Astrocyte of the cerebellum (primary cell): ENCODE results near the gene CEACAM6.

Experiments
- DNase-seq: peaks from one replicate; pipeline ENCODE4 v3.0.0-alpha.2; 2011; ENCODE audit warnings: low read depth
- H3K4me3 ChIP-seq: 2 replicates; pipeline ENCODE4 v1.5.1; 2011; ENCODE audit warnings: mild to moderate bottlenecking, low read depth, low read length, moderate library complexity
- CTCF ChIP-seq: IDR thresholded peaks from 2 replicates; pipeline ENCODE4 v1.5.1; 2012; ENCODE audit warnings: low read length, low read depth, moderate library complexity, mild to moderate bottlenecking; ENCODE audit errors: missing control alignments
- in situ Hi-C: cut with HindIII; loops from 2 replicates; pipeline ENCODE4 v1.10.0; 2017; ENCODE audit warnings: low sequenced_read_pairs

CEACAM6 gene

DNA sequence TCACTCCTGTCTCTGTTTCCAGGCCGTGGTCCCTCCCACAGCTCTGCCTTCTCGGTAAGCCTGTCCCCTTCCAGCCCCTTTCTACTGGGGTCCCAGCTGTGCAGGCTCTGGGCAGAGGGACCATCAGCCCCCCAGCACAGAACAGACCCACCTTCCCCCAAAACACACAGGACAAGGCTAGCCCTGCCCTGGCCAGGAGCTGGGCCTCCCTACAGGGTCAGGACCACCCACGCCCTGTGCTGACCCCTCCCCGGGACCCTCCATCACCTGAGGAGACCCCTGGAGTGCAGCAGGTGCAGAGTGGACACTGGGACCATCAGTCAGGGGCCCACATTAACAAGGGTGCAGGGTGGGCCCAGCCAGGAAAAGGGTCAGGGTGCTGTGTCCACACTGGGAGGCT, 55.0 kb downstream of the CEACAM6 start:
- in situ Hi-C loops, result no loop called here
- H3K4me3 ChIP-seq, result no peak overlapping the region
- no peak for DNase-seq
- TF ChIP-seq CTCF, result no peak

- DNase-seq, result no peak
- TF ChIP-seq CTCF, result no peak
- no peak overlapping the region for H3K4me3 ChIP-seq
- in situ Hi-C loops, result no loop called here
Observed at GRCh38 chr19:41811036-41811435, 55.7 kb downstream of the CEACAM6 start.

DNA sequence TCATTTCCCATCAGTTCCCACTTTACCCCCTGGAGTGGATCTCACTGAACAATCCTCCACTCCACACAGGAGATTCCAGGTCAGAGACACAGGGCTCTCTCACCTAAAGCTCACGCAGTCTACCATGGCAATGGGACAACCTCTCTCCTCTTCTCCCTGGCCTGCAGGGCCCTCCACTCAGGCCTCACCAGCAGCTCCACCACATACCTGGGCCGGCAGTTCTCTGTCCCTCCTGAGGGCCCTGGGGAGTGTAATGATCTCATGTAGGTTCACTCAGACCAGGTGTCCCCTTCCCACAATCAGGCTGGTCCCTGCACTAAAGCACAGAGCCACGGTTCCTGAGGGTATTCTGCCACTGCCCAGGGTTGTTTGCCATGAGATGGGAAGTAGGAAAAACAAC, 56.7 kb downstream of the CEACAM6 start:
- in situ Hi-C loops, result no loop called here
- no peak for TF ChIP-seq CTCF
- H3K4me3 ChIP-seq, result no peak overlapping the region
- no peak for DNase-seq

- in situ Hi-C loops, result no loop called here
- DNase-seq, result no peak
Observed at GRCh38 chr19:41813911-41814310, 58.6 kb downstream of the CEACAM6 start.

GRCh38 chr19:41815301-41815700, 60.0 kb downstream of the CEACAM6 start:
- H3K4me3 ChIP-seq, result no peak overlapping the region
- no peak for TF ChIP-seq CTCF
- in situ Hi-C loops, result no loop called here
- DNase-seq, result no peak

More at GRCh38 chr19:41813911-41814310, 58.6 kb downstream of the CEACAM6 start:
- H3K4me3 ChIP-seq, result no peak overlapping the region
- no peak for TF ChIP-seq CTCF

DNA sequence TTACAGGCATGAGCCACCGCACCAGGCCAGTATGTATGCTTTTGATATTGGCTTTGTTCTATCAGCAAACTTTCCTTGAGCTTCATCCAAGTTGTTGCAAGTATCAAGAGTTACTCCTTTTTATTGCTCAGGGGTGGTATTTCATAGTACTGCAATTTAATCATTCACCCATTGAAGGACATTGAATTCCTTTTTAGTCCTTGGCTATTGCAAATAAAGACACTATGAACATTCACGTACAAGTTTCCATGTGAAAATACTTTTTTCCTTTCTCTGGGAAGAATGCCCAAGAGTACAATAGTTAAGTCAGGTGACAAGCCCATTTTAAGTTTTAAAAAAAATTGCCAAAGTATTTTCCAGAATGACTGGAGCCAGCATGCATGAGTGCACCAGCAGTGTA, 61.4 kb downstream of the CEACAM6 start:
- no peak for TF ChIP-seq CTCF
- no peak for DNase-seq
- in situ Hi-C loops, result no loop called here
- H3K4me3 ChIP-seq, result no peak overlapping the region
